Stomach (tissue), 9 donors: ENCODE measurements around the gene CDH23. TPM values are rescaled to one million over a fixed set of nuclear protein-coding genes. Genes with fewer than 3 reads are reported as not detected.

Experiments
- DNase-seq, 2 donors: peaks; one replicate each; pipeline versions ENCODE4 v3.0.0 to v3.0.0-alpha.2; 2013 to 2019
- H3K27ac ChIP-seq, 5 donors: fragments of 200-600 bp in 4 of 5; sonication (generic) in 4 of 5; one replicate each; pipeline ENCODE4 v1.5.1; 2013 to 2019; ENCODE audit warnings: mild to moderate bottlenecking in 1 of 5, moderate library complexity in 1 of 5
- H3K27me3 ChIP-seq, 3 donors: fragments of 200-600 bp; sonication (generic); one replicate each; pipeline ENCODE4 v1.5.1; 2017 to 2019; ENCODE audit warnings: mixed run types in 1 of 3
- H3K36me3 ChIP-seq, 4 donors: fragments of 200-600 bp; sonication (generic); 1 replicate in 3 of 4; 2 replicates in 1 of 4; pipeline ENCODE4 v1.5.1; 2016 to 2019
- H3K4me1 ChIP-seq, 4 donors: fragments of 200-600 bp; sonication (generic); one replicate each; pipeline ENCODE4 v1.5.1; 2016 to 2019
- H3K4me3 ChIP-seq, 4 donors: fragments of 200-600 bp; sonication (generic) in 3 of 4; one replicate each; pipeline ENCODE4 v1.5.1; 2016 to 2019; ENCODE audit warnings: mild to moderate bottlenecking in 1 of 4
- H3K9me3 ChIP-seq, 4 donors: fragments of 200-600 bp; sonication (generic); one replicate each; pipeline ENCODE4 v1.5.1; 2016 to 2019
- EP300 ChIP-seq: sonication (generic); formaldehyde crosslinking; IDR thresholded peaks from one replicate; pipeline ENCODE4 v1.6.1; 2017; ENCODE audit warnings: antibody characterized with exemption
- POLR2A ChIP-seq, 4 donors: fragments of 450-650 bp; IDR thresholded peaks; one replicate each; pipeline ENCODE4 v1.6.1; 2016; ENCODE audit warnings: antibody characterized with exemption in 4 of 4, control low read depth in 2 of 4, mild to moderate bottlenecking in 1 of 4, moderate library complexity in 1 of 4
- POLR2AphosphoS5 ChIP-seq, 3 donors: sonication (generic); formaldehyde crosslinking; IDR thresholded peaks; one replicate each; pipeline ENCODE4 v1.6.1; 2016; ENCODE audit warnings: antibody characterized with exemption in 3 of 3
- WGBS, 5 donors: extraction: QIAGEN DNeasy Blood & Tissue Kit in 3 of 5; methylation state at CpG; one replicate each; pipeline versions ENCODE4 v1.1.5 to v1.1.7; 2013 to 2018; 5-methylcytosine and 5-hydroxymethylcytosine counted together
- intact Hi-C: fragments of 100-400 bp; cut with DNase I; formaldehyde crosslinking; loops from one replicate; pipeline ENCODE4 v1.15.1; 2023; ENCODE audit warnings: low total_unique reads
- polyA plus RNA-seq, 3 donors: library from polyadenylated mRNA; stranded (reverse); fragments of 200-250 nt; gene quantifications; one replicate each; pipeline ENCODE4 v1.2.3, GENCODE V29; 2013
- total RNA-seq, 5 donors: library from RNA; depleted of rRNA; stranded (reverse); fragments of >200 nt; gene quantifications; one replicate each; pipeline versions ENCODE4 v1.1.0 to v1.2.3, GENCODE V29; 2014 to 2016
- TF ChIP-seq, protein P1 (sequence below), 7 experiments: fragments of 450-650 bp in 4 of 7; fragments of 200-600 bp in 3 of 7; sonication (generic) in 3 of 7; IDR thresholded peaks; one replicate each; pipeline ENCODE4 v1.5.1; 2016 to 2019; ENCODE audit warnings: antibody characterized with exemption in 7 of 7, control low read depth in 2 of 7, mild to moderate bottlenecking in 1 of 7
- donor health status: healthy with polysubstance abuse.
- donor health status: Bipolar disorder and iron deficiency.
- donor health status: healthy.

Gene CDH23
- total and polyA plus RNA-seq, 8 donors = 0.31 to 8.2 (median 2.2) TPM

DNA sequence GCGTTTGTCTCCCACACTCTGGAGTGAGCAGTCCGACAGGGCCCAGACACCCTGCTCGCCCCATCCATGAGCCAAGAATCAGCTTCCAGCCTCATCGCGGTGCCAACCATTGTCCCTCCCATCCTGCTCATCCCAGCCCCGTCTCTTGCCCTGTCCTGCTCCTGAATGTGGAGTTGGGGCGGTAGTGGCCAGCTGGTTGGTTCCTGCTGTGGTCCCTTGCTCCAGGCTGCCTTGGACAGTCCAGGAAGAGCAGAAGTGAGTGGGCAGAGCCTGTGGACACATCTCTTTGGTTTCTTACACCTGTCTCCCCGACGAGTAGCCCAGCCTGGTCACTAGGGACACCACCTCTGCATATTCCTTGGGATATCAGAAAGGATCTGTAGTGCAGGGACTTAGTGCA lies 63.9 kb downstream of the CDH23 start:
- no peaks in the 10 kb centered on the region for H3K4me1 ChIP-seq
- H3K27ac ChIP-seq = no peak overlapping the region
- DNase-seq = no peak
- H3K36me3 ChIP-seq = no peaks in the 10 kb centered on the region
- 84 to 90% (median 89%) methylated on average over 8 to 9 of the region's 9 CpGs for WGBS, 5 donors
- no peak overlapping the region for H3K4me3 ChIP-seq
- peaks cover 0 to 27% (median 0%) of the 10 kb centered on the region in 3 donors for H3K27me3 ChIP-seq
- intact Hi-C loops = no loop called here
- H3K9me3 ChIP-seq = no peaks in the 10 kb centered on the region
- TF ChIP-seq, protein P1, sequence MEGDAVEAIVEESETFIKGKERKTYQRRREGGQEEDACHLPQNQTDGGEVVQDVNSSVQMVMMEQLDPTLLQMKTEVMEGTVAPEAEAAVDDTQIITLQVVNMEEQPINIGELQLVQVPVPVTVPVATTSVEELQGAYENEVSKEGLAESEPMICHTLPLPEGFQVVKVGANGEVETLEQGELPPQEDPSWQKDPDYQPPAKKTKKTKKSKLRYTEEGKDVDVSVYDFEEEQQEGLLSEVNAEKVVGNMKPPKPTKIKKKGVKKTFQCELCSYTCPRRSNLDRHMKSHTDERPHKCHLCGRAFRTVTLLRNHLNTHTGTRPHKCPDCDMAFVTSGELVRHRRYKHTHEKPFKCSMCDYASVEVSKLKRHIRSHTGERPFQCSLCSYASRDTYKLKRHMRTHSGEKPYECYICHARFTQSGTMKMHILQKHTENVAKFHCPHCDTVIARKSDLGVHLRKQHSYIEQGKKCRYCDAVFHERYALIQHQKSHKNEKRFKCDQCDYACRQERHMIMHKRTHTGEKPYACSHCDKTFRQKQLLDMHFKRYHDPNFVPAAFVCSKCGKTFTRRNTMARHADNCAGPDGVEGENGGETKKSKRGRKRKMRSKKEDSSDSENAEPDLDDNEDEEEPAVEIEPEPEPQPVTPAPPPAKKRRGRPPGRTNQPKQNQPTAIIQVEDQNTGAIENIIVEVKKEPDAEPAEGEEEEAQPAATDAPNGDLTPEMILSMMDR (IDR thresholded peaks at IDR 0.05) = no peak
- TF ChIP-seq EP300 = no peak
- no peak for TF ChIP-seq POLR2A (IDR thresholded peaks at IDR 0.05)
- TF ChIP-seq POLR2AphosphoS5 (IDR thresholded peaks at IDR 0.05) = no peak

DNA sequence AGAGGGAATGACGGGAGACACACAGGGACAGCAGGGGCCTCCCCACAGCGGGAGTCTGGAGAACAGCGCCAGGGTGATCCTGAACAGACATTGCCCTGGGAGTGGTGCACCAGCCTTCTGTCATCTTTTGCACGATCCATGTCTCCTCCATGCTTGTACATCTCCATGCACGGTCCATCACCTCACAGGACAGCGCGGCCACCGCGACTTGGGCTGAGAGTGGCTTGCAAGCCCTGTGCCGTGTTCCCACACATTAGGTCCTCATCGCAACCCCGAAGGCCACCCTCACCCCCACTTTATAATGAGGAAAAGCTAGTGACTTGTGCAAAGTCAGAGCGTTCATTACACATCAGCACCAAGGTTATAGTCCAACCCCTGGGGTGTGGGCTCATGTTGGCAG lies 64.7 kb downstream of the CDH23 start:
- H3K27ac ChIP-seq = no peak overlapping the region
- no peak for DNase-seq
- WGBS, 5 donors = 82 to 94% (median 89%) methylated on average over 13 of the region's 13 CpGs
- no peaks in the 10 kb centered on the region for H3K4me1 ChIP-seq
- intact Hi-C loops = no loop called here
- no peaks in the 10 kb centered on the region for H3K9me3 ChIP-seq
- H3K27me3 ChIP-seq = peaks cover 0 to 20% (median 0%) of the 10 kb centered on the region in 3 donors
- TF ChIP-seq POLR2A (IDR thresholded peaks at IDR 0.05) (no peak), EP300 (no peak), POLR2AphosphoS5 (IDR thresholded peaks at IDR 0.05) (no peak)
- TF ChIP-seq, protein P1 (IDR thresholded peaks at IDR 0.05) = no peak
- H3K36me3 ChIP-seq = no peaks in the 10 kb centered on the region
- H3K4me3 ChIP-seq = no peak overlapping the region

DNA sequence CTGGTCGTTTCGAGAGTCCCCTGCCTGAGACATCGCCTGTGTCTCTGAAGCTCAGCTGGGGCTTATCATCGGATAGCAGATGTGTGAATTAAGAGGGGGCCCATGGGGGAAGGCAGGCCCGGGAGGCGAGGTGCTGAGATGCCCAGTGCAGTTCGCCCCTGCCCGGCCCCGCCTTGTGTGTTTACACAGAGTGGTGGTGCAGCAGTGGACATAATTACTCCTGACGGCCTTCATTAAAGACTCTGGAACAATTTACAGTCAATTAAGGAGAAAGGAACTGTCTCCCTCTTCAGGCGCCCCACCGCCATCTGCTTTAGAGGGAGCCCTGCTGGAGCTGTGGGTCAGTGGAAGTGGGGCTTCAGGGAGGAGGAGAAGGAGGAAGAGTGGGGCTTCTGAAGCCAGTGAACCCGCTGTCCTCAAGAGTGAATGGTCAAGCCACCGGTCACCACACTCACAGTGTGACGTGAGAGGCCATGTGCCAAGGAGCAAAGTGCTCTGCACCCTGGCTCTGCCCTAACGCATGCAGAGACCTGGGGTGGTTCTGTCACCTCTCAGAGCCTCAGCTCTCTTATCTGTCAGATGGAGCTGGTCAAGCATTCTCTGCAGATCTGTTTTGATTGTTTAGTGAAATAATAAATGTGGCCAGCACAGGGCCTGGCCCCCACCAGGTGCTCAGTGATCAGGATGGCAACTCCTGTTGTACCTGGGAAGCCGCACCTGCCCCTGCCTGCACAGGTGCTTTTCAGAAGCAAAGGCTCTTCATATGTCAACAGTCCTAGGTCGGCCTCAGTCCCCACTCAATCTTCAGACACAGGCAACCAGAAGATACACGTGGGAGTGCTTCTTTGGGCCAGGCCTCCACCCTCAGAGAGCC lies 65.6 kb downstream of the CDH23 start:
- no peak overlapping the region for H3K27ac ChIP-seq
- no peak for TF ChIP-seq POLR2AphosphoS5 (IDR thresholded peaks at IDR 0.05)
- TF ChIP-seq, protein P1 (IDR thresholded peaks at IDR 0.05) = no peak
- TF ChIP-seq POLR2A (IDR thresholded peaks at IDR 0.05) = no peak
- TF ChIP-seq EP300 = no peak
- H3K4me3 ChIP-seq = no peak overlapping the region
- H3K27me3 ChIP-seq = peaks cover 0 to 15% (median 0%) of the 10 kb centered on the region in 3 donors
- H3K36me3 ChIP-seq = no peaks in the 10 kb centered on the region
- intact Hi-C loops = no loop called here
- H3K4me1 ChIP-seq = no peaks in the 10 kb centered on the region
- WGBS, 5 donors = 44 to 59% (median 52%) methylated on average over 16 to 19 of the region's 19 CpGs
- H3K9me3 ChIP-seq = no peaks in the 10 kb centered on the region
- DNase-seq = peak in 1 of 2 donors; percentile 29

DNA sequence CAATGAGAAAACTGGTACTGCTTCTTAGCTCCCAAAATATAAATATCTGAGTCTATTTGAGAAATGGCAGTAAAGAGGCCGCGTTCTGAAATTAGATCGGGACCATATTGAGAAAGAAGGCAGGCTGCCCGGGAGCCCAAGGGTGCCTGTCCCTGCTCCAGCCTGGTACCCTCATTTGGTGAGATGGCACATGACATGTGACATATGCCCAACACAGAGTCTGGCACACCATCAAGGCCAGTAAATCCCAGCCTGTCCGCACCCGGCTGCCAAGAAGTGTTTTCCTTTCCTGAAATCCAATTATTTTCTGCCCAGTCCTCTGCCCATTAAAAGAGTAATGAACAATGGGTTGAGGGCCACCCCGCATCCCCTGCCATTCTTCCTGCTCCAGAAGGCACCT lies 66.4 kb downstream of the CDH23 start:
- Histone ChIP-seq H3K27ac (no peak overlapping the region), H3K9me3 (no peaks in the 10 kb centered on the region), H3K4me3 (no peak overlapping the region), H3K36me3 (no peaks in the 10 kb centered on the region), H3K27me3 (peaks cover 0 to 15% (median 0%) of the 10 kb centered on the region in 3 donors), H3K4me1 (no peaks in the 10 kb centered on the region)
- intact Hi-C loops = no loop called here
- no peak for TF ChIP-seq POLR2A (IDR thresholded peaks at IDR 0.05)
- TF ChIP-seq EP300 = no peak
- TF ChIP-seq, protein P1 (IDR thresholded peaks at IDR 0.05) = no peak
- TF ChIP-seq POLR2AphosphoS5 (IDR thresholded peaks at IDR 0.05) = no peak
- DNase-seq = no peak
- 91 to 97% (median 94%) methylated on average over 7 of the region's 7 CpGs for WGBS, 5 donors
